Endodermal cell (in vitro differentiated cells): ENCODE data around the gene TLX2. TPM values are rescaled to one million over a fixed set of nuclear protein-coding genes. Genes with fewer than 3 reads are reported as not detected.

Source experiments
- DNase-seq: peaks from one replicate; pipeline ENCODE4 v3.0.0-alpha.2; 2017
- H3K27ac ChIP-seq: 2 replicates; pipeline ENCODE4 v1.5.1; 2013; ENCODE audit warnings: mild to moderate bottlenecking, low read depth, low read length, moderate library complexity
- H3K27me3 ChIP-seq: 2 replicates; pipeline ENCODE4 v1.6.1; 2013; ENCODE audit warnings: mild to moderate bottlenecking, low read length, moderate library complexity; ENCODE audit not compliant: insufficient read depth, control insufficient read depth, poor library complexity, severe bottlenecking
- H3K36me3 ChIP-seq: 2 replicates; pipeline ENCODE4 v1.7.0; 2013; ENCODE audit warnings: mild to moderate bottlenecking, low read length, moderate library complexity; ENCODE audit not compliant: control insufficient read depth, insufficient read depth
- H3K4me1 ChIP-seq: one replicate; pipeline ENCODE4 v1.7.0; 2013; ENCODE audit warnings: low read length; ENCODE audit not compliant: control insufficient read depth, insufficient read depth
- H3K4me3 ChIP-seq: 2 replicates; pipeline ENCODE4 v1.5.1; 2013; ENCODE audit warnings: mild to moderate bottlenecking, low read length, moderate library complexity
- H3K9ac ChIP-seq: 2 replicates; pipeline ENCODE4 v1.6.1; 2013; ENCODE audit warnings: mild to moderate bottlenecking, low read length, moderate library complexity; ENCODE audit not compliant: poor library complexity, severe bottlenecking; ENCODE audit errors: extremely low read depth
- H3K9me3 ChIP-seq: 2 replicates; pipeline ENCODE4 v1.6.1; 2013; ENCODE audit warnings: mild to moderate bottlenecking, low read length, moderate library complexity; ENCODE audit not compliant: control insufficient read depth
- H3K27ac Mint-ChIP-seq: 2 replicates; pipeline ENCODE4 v1.8.0; 2020; ENCODE audit warnings: mixed read lengths
- H3K27me3 Mint-ChIP-seq: 2 replicates; pipeline ENCODE4 v1.8.0; 2021; ENCODE audit warnings: mild to moderate bottlenecking, mixed read lengths; ENCODE audit not compliant: insufficient read depth
- H3K36me3 Mint-ChIP-seq: 2 replicates; pipeline ENCODE4 v1.8.0; 2020; ENCODE audit warnings: low read depth, mixed read lengths
- H3K4me1 Mint-ChIP-seq: 2 replicates; pipeline ENCODE4 v1.8.0; 2020; ENCODE audit warnings: mixed read lengths
- H3K4me3 Mint-ChIP-seq: 2 replicates; pipeline ENCODE4 v1.8.0; 2020; ENCODE audit warnings: mild to moderate bottlenecking, moderate library complexity, mixed read lengths
- H3K9me3 Mint-ChIP-seq: 2 replicates; pipeline ENCODE4 v1.8.0; 2020; ENCODE audit warnings: mild to moderate bottlenecking, mixed read lengths
- WGBS, 2 experiments: methylation state at CpG; one replicate each; pipeline versions ENCODE4 v1.1.5 to v1.1.7; 2013; ENCODE audit warnings: missing lambda C conversion rate in 2 of 2, mixed read lengths in 1 of 2; ENCODE audit not compliant: insufficient coverage in 1 of 2, insufficient read length in 1 of 2; 5-methylcytosine and 5-hydroxymethylcytosine counted together
- total RNA-seq, 2 donors: library from RNA; stranded (reverse); fragmentation: NEBNext Ultra II Directional in 1 of 2; extraction: Animal tissue kit (Norgen Biotek cat#: 25700) in 1 of 2; gene quantifications; 2 replicates in 1 of 2; 3 replicates in 1 of 2; pipeline ENCODE4 v1.2.1, GENCODE V29; 2021
- TF ChIP-seq, protein P1 (sequence below): fragments of 200-600 bp; sonication (generic); conservative IDR thresholded peaks from 2 replicates; pipeline ENCODE4 v1.5.0; 2021; ENCODE audit warnings: antibody characterized with exemption, mild to moderate bottlenecking

Gene TLX2
- total RNA-seq, 2 donors from 2014 or later: 0.22 to 0.27 TPM

GRCh38 chr2:74548900-74549826 lies 34.9 kb downstream of the TLX2 start:
- peaks cover 68% of the 10 kb centered on the region for H3K27me3 Mint-ChIP-seq
- no peak overlapping the region for H3K27ac Mint-ChIP-seq
- H3K36me3 ChIP-seq: no peaks in the 10 kb centered on the region
- H3K4me3 ChIP-seq: peak overlapping the region; percentile 73
- no peaks in the 10 kb centered on the region for H3K9me3 ChIP-seq
- 4 to 18% methylated on average over 28 to 85 of the region's 85 CpGs for WGBS, 2 experiments
- peak overlapping the region; percentile 48 for H3K9ac ChIP-seq
- no peak overlapping the region for H3K27ac ChIP-seq
- no peaks in the 10 kb centered on the region for H3K4me1 ChIP-seq
- DNase-seq: peak; percentile 92
- peak overlapping the region; percentile 52 for H3K4me3 Mint-ChIP-seq
- TF ChIP-seq, protein P1, sequence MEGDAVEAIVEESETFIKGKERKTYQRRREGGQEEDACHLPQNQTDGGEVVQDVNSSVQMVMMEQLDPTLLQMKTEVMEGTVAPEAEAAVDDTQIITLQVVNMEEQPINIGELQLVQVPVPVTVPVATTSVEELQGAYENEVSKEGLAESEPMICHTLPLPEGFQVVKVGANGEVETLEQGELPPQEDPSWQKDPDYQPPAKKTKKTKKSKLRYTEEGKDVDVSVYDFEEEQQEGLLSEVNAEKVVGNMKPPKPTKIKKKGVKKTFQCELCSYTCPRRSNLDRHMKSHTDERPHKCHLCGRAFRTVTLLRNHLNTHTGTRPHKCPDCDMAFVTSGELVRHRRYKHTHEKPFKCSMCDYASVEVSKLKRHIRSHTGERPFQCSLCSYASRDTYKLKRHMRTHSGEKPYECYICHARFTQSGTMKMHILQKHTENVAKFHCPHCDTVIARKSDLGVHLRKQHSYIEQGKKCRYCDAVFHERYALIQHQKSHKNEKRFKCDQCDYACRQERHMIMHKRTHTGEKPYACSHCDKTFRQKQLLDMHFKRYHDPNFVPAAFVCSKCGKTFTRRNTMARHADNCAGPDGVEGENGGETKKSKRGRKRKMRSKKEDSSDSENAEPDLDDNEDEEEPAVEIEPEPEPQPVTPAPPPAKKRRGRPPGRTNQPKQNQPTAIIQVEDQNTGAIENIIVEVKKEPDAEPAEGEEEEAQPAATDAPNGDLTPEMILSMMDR: no peak
- no peaks in the 10 kb centered on the region for H3K36me3 Mint-ChIP-seq
- H3K9me3 Mint-ChIP-seq: no peaks in the 10 kb centered on the region
- peaks cover 66% of the 10 kb centered on the region for H3K27me3 ChIP-seq
- H3K4me1 Mint-ChIP-seq: peaks cover 19% of the 10 kb centered on the region

GRCh38 chr2:74550231-74550630 lies 36.0 kb downstream of the TLX2 start:
- Histone ChIP-seq H3K27me3 (peaks cover 73% of the 10 kb centered on the region), H3K36me3 (no peaks in the 10 kb centered on the region), H3K9ac (no peak overlapping the region), H3K4me3 (no peak overlapping the region), H3K27ac (no peak overlapping the region), H3K4me1 (no peaks in the 10 kb centered on the region), H3K9me3 (no peaks in the 10 kb centered on the region)
- peak; percentile 44 for DNase-seq
- H3K27ac Mint-ChIP-seq: no peak overlapping the region
- whole genome bisulfite sequencing, 2 experiments: 90 to 97% methylated on average over 4 to 7 of the region's 7 CpGs
- H3K27me3 Mint-ChIP-seq: peaks cover 75% of the 10 kb centered on the region
- no peaks in the 10 kb centered on the region for H3K9me3 Mint-ChIP-seq
- peaks cover 19% of the 10 kb centered on the region for H3K4me1 Mint-ChIP-seq
- no peaks in the 10 kb centered on the region for H3K36me3 Mint-ChIP-seq
- no peak overlapping the region for H3K4me3 Mint-ChIP-seq
- TF ChIP-seq, protein P1: no peak

- H3K9ac ChIP-seq: no peak overlapping the region
- H3K36me3 ChIP-seq: no peaks in the 10 kb centered on the region
- peaks cover 86% of the 10 kb centered on the region for H3K27me3 ChIP-seq
- no peak overlapping the region for H3K4me3 ChIP-seq
- Mint-ChIP-seq H3K4me1 (peaks cover 13% of the 10 kb centered on the region), H3K9me3 (no peaks in the 10 kb centered on the region), H3K4me3 (no peak overlapping the region), H3K27ac (no peak overlapping the region), H3K27me3 (peaks cover 81% of the 10 kb centered on the region), H3K36me3 (peaks cover 2% of the 10 kb centered on the region)
- no peaks in the 10 kb centered on the region for H3K9me3 ChIP-seq
- TF ChIP-seq, protein P1: no peak
- peak; percentile 8 for DNase-seq
- no peaks in the 10 kb centered on the region for H3K4me1 ChIP-seq
- no peak overlapping the region for H3K27ac ChIP-seq
Observed at GRCh38 chr2:74551530-74551929, 37.3 kb downstream of the TLX2 start.
